Activated effector memory CD4-positive, alpha-beta T cell treated with anti-CD3 and anti-CD28 coated beads, Interleukin-2, amount 50 U/mL, for 16 hours (primary cell): Measurements from ENCODE around the gene TARDBP.
A peak's percentile ranks its signal among the peaks of the same experiment; 100 is the strongest.
"Not testable (repeated sequence)": the region's sequence is repeated elsewhere in the genome, so short reads cannot be mapped to it uniquely, and the experiment has no call there.

Experiments
- DNase-seq: peaks from one replicate; pipeline ENCODE4 v3.0.0-alpha.2; 2020

Gene TARDBP

GRCh38 chr1:10996100-10996499 is 16.4 kb upstream of the TARDBP start:
- no peak for DNase-seq

- DNase-seq = no peak
These were observed 11.9 kb upstream of the TARDBP start for GRCh38 chr1:11000526-11000925.

DNA sequence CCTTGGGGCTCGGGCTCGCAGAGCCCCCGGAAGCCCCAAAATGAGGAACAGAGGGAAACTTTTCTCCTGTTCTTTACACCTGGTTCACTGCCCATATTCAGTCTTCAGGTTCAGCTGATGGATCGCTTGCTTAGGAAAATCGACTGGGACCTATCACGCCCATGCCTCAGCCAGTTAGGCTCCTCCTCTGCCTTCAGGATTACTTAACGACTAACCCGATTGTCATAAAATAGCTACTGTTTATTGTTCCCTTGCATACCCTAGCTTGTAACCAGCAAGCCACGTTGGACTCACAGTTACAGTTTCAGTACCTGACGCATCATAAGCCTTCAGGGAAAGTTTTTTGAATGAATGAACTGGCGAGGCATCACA is 692 bp downstream of the TARDBP start:
- DNase-seq = no peak

- DNase-seq = not testable (repeated sequence)
These were observed 6.9 kb downstream of the TARDBP start for GRCh38 chr1:11019358-11019757.

GRCh38 chr1:11019971-11020370 is 7.5 kb downstream of the TARDBP start:
- DNase-seq = no peak

GRCh38 chr1:11023201-11023600 is 10.7 kb downstream of the TARDBP start:
- DNase-seq = no peak

DNA sequence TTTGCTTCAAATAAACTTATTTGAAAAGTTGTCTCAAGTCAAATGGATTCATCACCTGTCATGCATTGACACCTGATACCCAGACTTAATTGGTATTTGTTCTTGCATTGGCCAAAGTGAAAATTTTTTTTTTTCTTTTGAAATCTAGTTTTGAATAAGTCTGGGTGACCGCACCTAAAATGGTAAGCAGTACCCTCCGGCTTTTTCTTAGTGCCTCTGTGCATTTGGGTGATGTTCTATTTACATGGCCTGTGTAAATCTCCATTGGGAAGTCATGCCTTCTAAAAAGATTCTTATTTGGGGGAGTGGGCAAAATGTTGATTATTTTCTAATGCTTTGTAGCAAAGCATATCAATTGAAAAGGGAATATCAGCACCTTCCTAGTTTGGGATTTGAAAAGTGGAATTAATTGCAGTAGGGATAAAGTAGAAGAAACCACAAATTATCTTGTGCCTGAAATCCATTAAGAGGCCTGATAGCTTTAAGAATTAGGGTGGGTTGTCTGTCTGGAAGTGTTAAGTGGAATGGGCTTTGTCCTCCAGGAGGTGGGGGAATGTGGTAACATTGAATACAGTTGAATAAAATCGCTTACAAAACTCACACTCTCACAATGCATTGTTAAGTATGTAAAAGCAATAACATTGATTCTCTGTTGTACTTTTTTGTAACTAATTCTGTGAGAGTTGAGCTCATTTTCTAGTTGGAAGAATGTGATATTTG is 11.9 kb downstream of the TARDBP start:
- DNase-seq = no peak

DNA sequence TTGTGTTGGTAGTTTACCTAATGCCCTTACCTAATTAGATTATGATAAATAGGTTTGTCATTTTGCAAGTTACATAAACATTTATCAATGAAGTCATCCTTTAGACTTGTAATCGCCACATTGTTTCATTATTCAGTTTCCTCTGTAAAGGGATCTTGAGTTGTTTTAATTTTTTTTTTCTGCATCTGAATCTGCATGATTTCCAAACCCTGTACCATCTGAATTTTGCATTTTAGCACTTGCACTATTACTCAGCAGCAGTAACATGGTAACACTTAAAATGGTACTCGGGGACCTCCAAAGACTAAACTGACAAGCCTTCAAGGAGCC is 12.4 kb downstream of the TARDBP start:
- no peak for DNase-seq

DNA sequence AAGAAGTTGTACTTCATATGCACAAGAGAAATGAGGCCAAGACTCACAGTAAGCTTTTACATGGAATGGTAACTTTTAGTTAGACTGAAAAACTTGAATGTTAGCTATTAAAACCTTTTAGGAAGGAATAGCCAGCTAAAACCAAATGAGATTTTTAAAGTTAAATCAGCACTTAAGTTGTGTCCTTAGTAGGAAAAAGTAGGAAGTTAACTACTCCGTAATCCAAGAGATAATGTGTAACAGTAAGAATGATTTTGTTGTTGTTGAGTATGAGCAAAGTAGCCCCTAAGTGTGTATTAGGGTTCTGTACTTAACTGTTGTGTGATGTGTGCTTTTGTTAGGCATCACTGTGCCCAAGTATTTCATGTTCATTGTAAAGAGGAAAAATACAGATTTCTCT is 13.2 kb downstream of the TARDBP start:
- DNase-seq = no peak

DNA sequence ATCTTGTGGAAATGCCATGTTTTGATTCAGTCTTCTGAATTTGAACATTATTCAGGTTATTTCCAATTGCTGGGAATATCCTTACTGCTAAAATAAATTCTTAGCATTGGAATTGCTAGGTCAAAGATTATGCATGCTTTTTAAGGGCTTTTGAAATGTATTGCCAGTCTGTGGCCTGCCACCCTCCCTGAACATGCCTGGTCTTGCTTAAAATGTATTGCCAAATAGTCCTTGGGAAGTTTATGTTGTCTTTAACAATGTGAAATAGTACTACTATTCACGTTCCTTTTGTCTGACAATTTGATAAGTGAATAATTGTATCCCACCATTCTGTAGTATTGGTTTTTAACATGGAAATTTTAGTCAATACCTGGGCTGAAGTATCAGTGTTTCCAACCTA is 13.6 kb downstream of the TARDBP start:
- DNase-seq = no peak

- no peak for DNase-seq
These were observed 14.4 kb downstream of the TARDBP start for GRCh38 chr1:11026903-11027302.

GRCh38 chr1:11027316-11027715 is 14.9 kb downstream of the TARDBP start:
- no peak for DNase-seq

GRCh38 chr1:11028018-11028417 is 15.6 kb downstream of the TARDBP start:
- DNase-seq = no peak

DNA sequence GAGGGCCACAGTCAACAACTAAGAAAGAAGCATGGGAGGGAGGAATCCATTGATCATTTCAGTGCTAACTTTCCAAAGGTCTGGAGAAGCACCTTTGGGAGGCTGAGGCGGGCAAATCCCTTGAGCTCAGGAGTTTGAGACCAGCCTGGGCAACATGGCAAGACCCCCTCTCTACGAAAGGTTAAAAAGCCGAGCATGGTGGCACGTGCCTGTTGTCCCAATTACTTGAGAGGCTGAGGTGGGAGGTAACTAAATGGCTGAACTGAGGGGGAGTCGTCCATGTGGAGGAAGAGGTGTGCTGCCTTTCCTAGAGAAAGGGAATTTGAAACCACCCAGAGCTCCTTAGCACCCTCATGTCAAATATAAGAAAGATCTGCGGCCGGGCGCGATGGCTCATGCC is 18.4 kb downstream of the TARDBP start:
- peak; percentile 27 for DNase-seq

GRCh38 chr1:11031624-11032262 is 19.3 kb downstream of the TARDBP start:
- DNase-seq = peak; percentile 50

DNA sequence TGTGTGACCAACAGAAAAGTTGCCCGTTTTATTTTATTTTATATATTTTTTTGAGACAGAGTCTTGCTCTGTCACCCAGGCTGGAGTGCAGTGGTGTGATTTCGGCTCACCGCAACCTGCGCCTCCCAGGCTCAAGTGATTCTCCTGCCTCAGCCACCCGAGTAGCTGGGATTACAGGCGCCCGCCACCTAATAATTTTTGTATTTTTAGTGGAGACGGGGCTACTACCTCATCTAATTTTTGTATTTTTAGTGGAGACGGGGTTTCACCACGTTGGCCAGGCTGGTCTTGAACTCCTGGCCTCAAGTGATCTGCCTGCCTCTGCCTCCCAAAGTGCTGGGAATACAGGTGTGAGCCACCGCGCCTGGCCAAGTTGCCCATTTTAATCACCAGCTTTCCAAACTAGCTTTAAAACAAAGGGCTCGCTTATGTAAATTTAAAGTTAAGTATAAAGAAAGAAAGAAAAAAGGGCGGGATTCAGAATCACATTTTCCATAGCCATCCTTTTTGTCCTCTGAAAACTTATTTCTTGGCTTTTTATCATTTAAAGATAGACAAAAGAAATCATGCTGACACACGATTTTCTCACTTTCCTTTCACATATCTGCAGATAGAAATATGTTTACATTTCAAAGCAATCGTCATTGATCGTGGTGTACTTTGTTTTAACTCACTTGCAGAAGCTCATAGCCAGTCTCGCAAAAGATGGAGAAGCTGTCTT is 24.7 kb downstream of the TARDBP start:
- peak; percentile 41 for DNase-seq

DNA sequence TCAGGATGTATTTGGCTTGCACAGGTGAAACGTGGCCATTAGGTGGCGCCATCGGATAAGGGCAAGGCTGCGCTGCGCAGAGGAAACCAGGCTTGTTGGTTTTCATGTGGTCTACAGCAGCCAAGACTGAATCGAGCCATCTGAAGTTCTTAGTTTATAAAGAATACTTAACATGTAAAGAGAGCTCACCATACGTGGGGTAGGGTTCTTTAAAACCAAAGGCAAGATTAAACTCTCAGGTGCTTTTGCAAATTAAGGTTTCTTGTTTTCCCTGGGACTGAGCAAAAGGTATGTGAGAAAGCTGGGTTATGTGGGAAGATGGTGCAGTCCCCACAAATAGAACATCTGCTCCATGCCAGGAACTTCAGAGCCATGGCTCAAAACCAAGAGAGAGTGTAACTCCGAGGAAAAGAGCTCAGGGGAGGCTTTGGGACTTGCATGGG is 25.3 kb downstream of the TARDBP start:
- DNase-seq = peak; percentile 95

- DNase-seq = no peak
These were observed 27.1 kb downstream of the TARDBP start for GRCh38 chr1:11039351-11040104.

- not testable (repeated sequence) for DNase-seq
These were observed 27.6 kb downstream of the TARDBP start for GRCh38 chr1:11040105-11040429.

GRCh38 chr1:11041048-11041447 is 28.6 kb downstream of the TARDBP start:
- no peak for DNase-seq

GRCh38 chr1:11042065-11042464 is 29.6 kb downstream of the TARDBP start:
- DNase-seq = no peak

GRCh38 chr1:11042995-11043874 is 30.8 kb downstream of the TARDBP start:
- DNase-seq = peak; percentile 47
